Mesendoderm (in vitro differentiated cells): ENCODE measurements around the gene MX2.

Experiments
- DNase-seq: peaks from one replicate; pipeline ENCODE4 v3.0.0; 2013
- H2AK5ac ChIP-seq: 2 replicates; pipeline ENCODE4 v1.6.1; 2013; ENCODE audit warnings: low read length, inconsistent platforms
- H2BK120ac ChIP-seq: 2 replicates; pipeline ENCODE4 v1.6.1; 2013; ENCODE audit warnings: low read depth, mild to moderate bottlenecking, low read length, moderate library complexity, mixed read lengths
- H2BK15ac ChIP-seq: replicated peaks from 2 replicates; pipeline ENCODE4 v1.6.1; 2013; ENCODE audit warnings: low read depth, mild to moderate bottlenecking, moderate library complexity
- H2BK5ac ChIP-seq: 2 replicates; pipeline ENCODE4 v1.6.1; 2013; ENCODE audit warnings: low read length, inconsistent platforms
- H3K18ac ChIP-seq: 2 replicates; pipeline ENCODE4 v1.6.1; 2013; ENCODE audit warnings: mild to moderate bottlenecking, low read length, mixed read lengths
- H3K23ac ChIP-seq: one replicate; pipeline ENCODE4 v1.6.1; 2013; ENCODE audit warnings: low read length
- H3K27ac ChIP-seq: 2 replicates; pipeline ENCODE4 v1.5.1; 2013; ENCODE audit warnings: low read depth, mild to moderate bottlenecking, inconsistent platforms, low read length, moderate library complexity
- H3K27me3 ChIP-seq: 2 replicates; pipeline ENCODE4 v1.6.1; 2013; ENCODE audit warnings: low read length, control low read depth, mild to moderate bottlenecking, inconsistent platforms; ENCODE audit not compliant: insufficient read depth, poor library complexity
- H3K36me3 ChIP-seq: 2 replicates; pipeline ENCODE4 v1.6.1; 2013; ENCODE audit warnings: low read length, inconsistent platforms; ENCODE audit not compliant: control insufficient read depth, insufficient read depth
- H3K4ac ChIP-seq: one replicate; pipeline ENCODE4 v1.6.1; 2013; ENCODE audit warnings: low read depth, mild to moderate bottlenecking, low read length, moderate library complexity
- H3K4me1 ChIP-seq: 2 replicates; pipeline ENCODE4 v1.6.1; 2013; ENCODE audit warnings: low read depth, low read length, inconsistent platforms; ENCODE audit not compliant: control insufficient read depth
- H3K4me2 ChIP-seq: 2 replicates; pipeline ENCODE4 v1.6.1; 2013; ENCODE audit warnings: low read length
- H3K4me3 ChIP-seq: 2 replicates; pipeline ENCODE4 v1.5.1; 2013; ENCODE audit warnings: mild to moderate bottlenecking, low read length
- H3K56ac ChIP-seq: one replicate; pipeline ENCODE4 v1.6.1; 2013; ENCODE audit warnings: low read length
- H3K79me1 ChIP-seq: 2 replicates; pipeline ENCODE4 v1.6.1; 2013; ENCODE audit warnings: low read length, inconsistent platforms
- H3K79me2 ChIP-seq: 2 replicates; pipeline ENCODE4 v1.6.1; 2013; ENCODE audit warnings: mild to moderate bottlenecking, low read length; ENCODE audit not compliant: control insufficient read depth, insufficient read depth
- H3K9ac ChIP-seq: 2 replicates; pipeline ENCODE4 v1.6.1; 2013; ENCODE audit warnings: low read length, inconsistent platforms
- H4K5ac ChIP-seq: one replicate; pipeline ENCODE4 v1.6.1; 2013; ENCODE audit warnings: low read length
- H4K8ac ChIP-seq: one replicate; pipeline ENCODE4 v1.6.1; 2013; ENCODE audit warnings: low read depth, mild to moderate bottlenecking, control low read depth, low read length, moderate library complexity
- WGBS: extraction: QIAGEN DNeasy Blood & Tissue Kit; methylation state at CpG from one replicate; pipeline ENCODE4 v1.1.7; 2013; ENCODE audit warnings: low lambda C conversion rate, missing lambda C conversion rate; ENCODE audit not compliant: insufficient coverage; ENCODE audit errors: extremely low coverage; 5-methylcytosine and 5-hydroxymethylcytosine counted together

The MX2 gene

GRCh38 chr21:41379901-41380300, 18.1 kb downstream of the MX2 start:
- Histone ChIP-seq H3K79me1 (no peaks in the 10 kb centered on the region), H3K36me3 (no peaks in the 10 kb centered on the region)
- no CpG with 5 or more reads among the region's 12 CpGs for WGBS

DNA sequence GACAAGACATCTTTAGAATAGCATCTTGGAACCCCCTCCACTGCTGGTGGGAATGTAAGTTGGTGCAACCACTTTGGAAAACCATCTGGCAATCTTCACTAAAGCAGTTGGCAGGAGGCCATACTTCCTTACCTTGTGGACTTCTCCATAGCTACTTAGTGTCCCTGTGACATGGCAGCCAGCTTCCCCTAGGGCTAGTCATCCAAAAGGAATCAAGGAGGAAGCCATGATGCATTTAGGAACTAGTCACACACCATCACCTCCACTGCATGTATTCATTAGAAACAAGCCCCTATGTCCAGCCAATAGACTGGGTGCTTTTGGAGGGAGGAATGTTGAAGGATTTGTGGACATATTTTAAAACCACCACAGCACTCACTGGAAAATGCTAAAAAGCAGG, 19.9 kb downstream of the MX2 start:
- Histone ChIP-seq H3K9ac (no peak overlapping the region), H3K23ac (no peak overlapping the region), H3K79me2 (no peaks in the 10 kb centered on the region), H3K18ac (no peak overlapping the region), H3K56ac (no peak overlapping the region), H2BK15ac (no peak overlapping the region), H4K5ac (no peak overlapping the region), H3K27me3 (no peaks in the 10 kb centered on the region), H3K79me1 (no peaks in the 10 kb centered on the region), H4K8ac (no peak overlapping the region), H3K27ac (no peak overlapping the region), H2BK5ac (no peak overlapping the region), H3K4me1 (no peaks in the 10 kb centered on the region), H2AK5ac (no peak overlapping the region), H2BK120ac (no peak overlapping the region), H3K4me2 (no peak overlapping the region), H3K4ac (no peak overlapping the region), H3K36me3 (no peaks in the 10 kb centered on the region), H3K4me3 (no peak overlapping the region)
- DNase-seq, result no peak

More at GRCh38 chr21:41379901-41380300, 18.1 kb downstream of the MX2 start:
- Histone ChIP-seq H3K4me3 (no peak overlapping the region), H4K8ac (no peak overlapping the region), H2BK5ac (no peak overlapping the region), H2AK5ac (no peak overlapping the region), H3K4me2 (no peak overlapping the region), H3K27ac (no peak overlapping the region), H3K4me1 (no peaks in the 10 kb centered on the region), H3K23ac (no peak overlapping the region), H3K4ac (no peak overlapping the region), H3K9ac (no peak overlapping the region), H2BK120ac (no peak overlapping the region), H2BK15ac (no peak overlapping the region), H3K18ac (no peak overlapping the region), H4K5ac (no peak overlapping the region), H3K27me3 (no peaks in the 10 kb centered on the region), H3K56ac (no peak overlapping the region), H3K79me2 (no peaks in the 10 kb centered on the region)
- no peak for DNase-seq

GRCh38 chr21:41387042-41387819, 25.4 kb downstream of the MX2 start:
- H3K4me1 ChIP-seq, result no peaks in the 10 kb centered on the region
- no CpG with 5 or more reads among the region's 14 CpGs for WGBS
- H4K5ac ChIP-seq, result no peak overlapping the region
- no peak overlapping the region for H3K27ac ChIP-seq
- no peak overlapping the region for H2BK15ac ChIP-seq
- no peak overlapping the region for H4K8ac ChIP-seq
- no peak overlapping the region for H2BK120ac ChIP-seq
- no peak overlapping the region for H2BK5ac ChIP-seq
- no peak overlapping the region for H3K18ac ChIP-seq
- no peaks in the 10 kb centered on the region for H3K27me3 ChIP-seq
- no peak for DNase-seq
- H3K4ac ChIP-seq, result no peak overlapping the region
- H3K36me3 ChIP-seq, result no peaks in the 10 kb centered on the region
- no peaks in the 10 kb centered on the region for H3K79me2 ChIP-seq
- H3K79me1 ChIP-seq, result no peaks in the 10 kb centered on the region
- no peak overlapping the region for H2AK5ac ChIP-seq
- no peak overlapping the region for H3K4me3 ChIP-seq
- H3K9ac ChIP-seq, result no peak overlapping the region
- H3K56ac ChIP-seq, result no peak overlapping the region
- no peak overlapping the region for H3K23ac ChIP-seq
- no peak overlapping the region for H3K4me2 ChIP-seq

DNA sequence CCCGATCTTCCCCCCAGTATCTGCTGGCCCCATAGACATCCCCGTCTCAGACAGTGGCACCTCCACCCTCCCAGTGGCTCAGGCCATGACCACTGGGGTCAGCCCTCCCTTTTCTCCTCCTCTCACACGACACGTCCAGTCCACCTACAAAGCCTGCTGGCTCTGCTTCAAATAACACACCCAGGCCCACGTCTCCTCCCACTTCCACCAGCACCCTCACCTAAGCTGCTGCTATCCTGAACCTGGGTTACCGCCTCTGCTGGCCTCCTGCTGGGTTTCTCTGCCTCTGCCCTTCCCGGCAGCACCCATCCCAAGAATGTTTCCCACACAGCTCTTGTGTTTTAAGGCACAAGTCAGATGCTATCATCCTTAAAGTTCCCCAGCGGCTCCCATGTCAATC, 26.0 kb downstream of the MX2 start:
- Histone ChIP-seq H2BK120ac (no peak overlapping the region), H3K4ac (no peak overlapping the region), H3K4me2 (no peak overlapping the region), H4K8ac (no peak overlapping the region), H3K4me1 (no peaks in the 10 kb centered on the region), H3K56ac (no peak overlapping the region), H3K79me1 (no peaks in the 10 kb centered on the region), H3K18ac (no peak overlapping the region), H4K5ac (no peak overlapping the region), H2BK5ac (no peak overlapping the region), H3K4me3 (no peak overlapping the region), H3K9ac (no peak overlapping the region), H3K23ac (no peak overlapping the region), H3K36me3 (no peaks in the 10 kb centered on the region), H3K27me3 (no peaks in the 10 kb centered on the region), H2AK5ac (no peak overlapping the region), H3K79me2 (no peaks in the 10 kb centered on the region), H2BK15ac (no peak overlapping the region), H3K27ac (no peak overlapping the region)
- WGBS, result no CpG with 5 or more reads among the region's 8 CpGs
- no peak for DNase-seq

- H4K8ac ChIP-seq, result no peak overlapping the region
- DNase-seq, result no peak
- WGBS, result no CpG with 5 or more reads among the region's 14 CpGs
Observed at GRCh38 chr21:41388259-41388658, 26.4 kb downstream of the MX2 start.

GRCh38 chr21:41390043-41390639, 28.3 kb downstream of the MX2 start:
- Histone ChIP-seq H3K4me2 (no peak overlapping the region), H3K9ac (no peak overlapping the region), H3K79me2 (no peaks in the 10 kb centered on the region), H3K23ac (no peak overlapping the region), H3K27me3 (no peaks in the 10 kb centered on the region), H3K79me1 (no peaks in the 10 kb centered on the region), H3K18ac (no peak overlapping the region), H2BK15ac (no peak overlapping the region), H2BK5ac (no peak overlapping the region), H3K56ac (no peak overlapping the region), H4K5ac (no peak overlapping the region), H4K8ac (no peak overlapping the region), H2AK5ac (no peak overlapping the region), H3K4ac (no peak overlapping the region), H3K36me3 (no peaks in the 10 kb centered on the region), H3K27ac (no peak overlapping the region), H3K4me1 (no peaks in the 10 kb centered on the region), H3K4me3 (no peak overlapping the region), H2BK120ac (no peak overlapping the region)
- no CpG with 5 or more reads among the region's 17 CpGs for WGBS
- no peak for DNase-seq

More at GRCh38 chr21:41388259-41388658, 26.4 kb downstream of the MX2 start:
- no peaks in the 10 kb centered on the region for H3K36me3 ChIP-seq
- no peaks in the 10 kb centered on the region for H3K27me3 ChIP-seq
- no peak overlapping the region for H3K4ac ChIP-seq
- H3K27ac ChIP-seq, result no peak overlapping the region
- no peak overlapping the region for H2AK5ac ChIP-seq
- no peaks in the 10 kb centered on the region for H3K4me1 ChIP-seq
- H3K4me3 ChIP-seq, result no peak overlapping the region
- H3K79me1 ChIP-seq, result no peaks in the 10 kb centered on the region
- no peak overlapping the region for H3K9ac ChIP-seq
- H3K79me2 ChIP-seq, result no peaks in the 10 kb centered on the region
- no peak overlapping the region for H3K56ac ChIP-seq
- no peak overlapping the region for H4K5ac ChIP-seq
- no peak overlapping the region for H3K18ac ChIP-seq
- H3K4me2 ChIP-seq, result no peak overlapping the region
- H3K23ac ChIP-seq, result no peak overlapping the region
- no peak overlapping the region for H2BK5ac ChIP-seq
- H2BK15ac ChIP-seq, result no peak overlapping the region
- no peak overlapping the region for H2BK120ac ChIP-seq
